ENCODE results near the gene CYB561A3.

CYB561A3 gene

DNA sequence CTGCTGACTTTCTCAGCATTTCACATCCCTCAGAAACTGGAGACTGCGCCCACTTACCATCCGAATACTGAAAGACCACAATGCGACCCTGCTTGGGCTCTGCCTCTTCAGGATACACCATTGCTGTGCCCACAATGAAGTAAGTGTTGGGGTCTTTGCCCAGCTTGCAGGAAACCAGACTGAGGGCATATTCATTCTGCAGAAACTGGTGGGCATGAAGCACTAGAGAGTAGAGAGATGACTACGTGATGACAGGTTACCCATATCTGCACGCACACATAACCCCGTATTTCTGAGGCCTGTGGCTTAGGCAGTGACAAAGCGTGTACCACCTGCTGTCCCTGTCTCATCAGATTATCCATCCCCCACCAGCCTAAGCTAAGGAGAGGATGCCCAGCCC lies 51.9 kb downstream of the CYB561A3 start:
- DNase-seq: no peak

GRCh38 chr11:61309141-61309540 lies 52.5 kb downstream of the CYB561A3 start:
- DNase-seq: no peak

DNA sequence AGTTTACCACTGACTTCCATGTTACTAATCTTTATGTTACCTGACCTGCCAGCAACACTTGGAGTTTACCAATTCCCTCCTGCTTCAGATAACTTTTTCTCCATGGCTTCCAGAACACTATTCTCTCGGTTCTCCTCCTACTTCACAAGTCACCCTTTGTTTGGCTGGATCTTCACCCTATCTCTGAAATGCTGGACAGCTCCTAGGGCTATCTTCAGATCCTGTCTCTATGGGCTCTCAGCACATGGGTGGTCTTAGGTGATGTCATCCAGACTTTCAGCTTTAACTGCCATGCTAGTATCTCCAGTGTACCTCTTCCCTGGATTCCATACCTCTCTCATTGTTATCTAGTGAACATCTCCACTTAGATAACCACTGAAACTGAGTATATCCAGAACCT lies 54.3 kb downstream of the CYB561A3 start:
- DNase-seq: no peak

DNA sequence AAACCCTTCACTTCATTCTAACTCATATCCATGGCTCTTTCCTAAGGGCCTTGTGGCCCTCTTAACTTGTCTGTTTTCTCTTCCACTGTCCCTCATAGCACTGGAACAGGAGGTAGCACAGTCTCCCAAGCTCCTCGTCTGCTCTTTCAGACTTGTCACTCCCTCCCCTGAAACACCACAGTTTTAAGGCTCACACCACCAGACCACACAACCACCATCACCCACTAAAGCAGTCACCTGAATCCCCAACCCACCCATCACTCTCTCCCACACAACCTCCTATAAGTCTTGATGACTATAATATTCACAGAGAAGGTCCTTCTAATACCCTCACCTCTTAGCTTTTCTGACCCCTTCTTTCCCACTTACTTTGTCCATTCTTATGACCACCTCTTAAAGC lies 55.5 kb downstream of the CYB561A3 start:
- DNase-seq: no peak

GRCh38 chr11:61305417-61305816 lies 56.3 kb downstream of the CYB561A3 start:
- DNase-seq: no peak

GRCh38 chr11:61303725-61304124 lies 58.0 kb downstream of the CYB561A3 start:
- no peak for DNase-seq

GRCh38 chr11:61302550-61302949 lies 59.1 kb downstream of the CYB561A3 start:
- DNase-seq: no peak
